Measurements from ENCODE around the gene GALNT9.

Gene GALNT9

DNA sequence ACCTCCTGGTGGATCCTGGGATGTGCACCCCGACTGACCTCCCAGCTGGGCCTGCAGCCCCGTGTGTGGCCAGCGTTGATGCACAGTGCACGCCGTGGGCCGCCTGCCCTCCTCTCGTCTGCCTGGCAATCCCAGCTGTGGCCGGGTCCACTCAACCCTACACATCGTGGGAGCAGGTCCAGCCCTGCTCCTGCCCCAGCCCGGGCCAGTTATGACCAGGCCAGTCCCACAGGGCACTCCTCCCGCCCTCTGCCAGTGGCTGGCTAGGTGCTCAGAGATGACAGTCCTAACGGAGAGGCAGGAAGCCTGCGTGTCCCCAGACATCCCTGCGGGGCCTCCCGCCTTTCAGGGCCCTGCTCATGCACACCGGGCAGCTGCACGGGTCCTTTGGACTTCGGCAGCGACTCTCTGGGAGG, 10.8 kb downstream of the GALNT9 start:
- no peak overlapping the region for H3K4ac ChIP-seq (ENCODE audit: low read length)
- peak overlapping the region; percentile 60 for H3K9ac ChIP-seq (ENCODE audit: low read depth, low read length, poor library complexity)
- H3K9me3 ChIP-seq (replicated peaks in 1 of 2; ENCODE audit: control insufficient read depth in 2 of 2, insufficient read depth in 1 of 2, low read depth in 1 of 2, low read length in 2 of 2) = peaks cover 0 to 4% of the 10 kb centered on the region in 2 donors
- H3K18ac ChIP-seq (ENCODE audit: low read length) = peak overlapping the region; percentile 71
- no peak overlapping the region for H2BK5ac ChIP-seq (ENCODE audit: low read length)
- WGBS, 2 donors (ENCODE audit: extremely low coverage in 2 of 2, insufficient read length in 2 of 2, insufficient replicate concordance in 1 of 2) = no CpG with 5 or more reads among the region's 19 CpGs
- H3K27ac ChIP-seq (replicated peaks; ENCODE audit: low read length) = no peak overlapping the region
- peak overlapping the region; percentile 16 for H3K23ac ChIP-seq (ENCODE audit: low read depth, low read length, poor library complexity)
- no peak overlapping the region for H4K91ac ChIP-seq (ENCODE audit: low read depth, low read length, poor library complexity)
- no peak for DNase-seq (ENCODE audit: low spot score)
- peak overlapping the region; percentile 28 for H2AK5ac ChIP-seq (ENCODE audit: low read depth, low read length)
- H3K27me3 ChIP-seq (ENCODE audit: control insufficient read depth in 3 of 3, insufficient read depth in 3 of 3, low read depth in 1 of 3, low read length in 3 of 3) = peaks cover 0 to 65% (median 2%) of the 10 kb centered on the region in 3 experiments
- H3K4me1 ChIP-seq (ENCODE audit: control insufficient read depth in 2 of 2, insufficient read depth in 1 of 2, low read depth in 1 of 2, low read length in 2 of 2) = no peaks in the 10 kb centered on the region
- H3K14ac ChIP-seq (ENCODE audit: low read length) = peak overlapping the region; percentile 56
- H2AFZ ChIP-seq (ENCODE audit: low read length) = no peak overlapping the region
- no peaks in the 10 kb centered on the region for H3K36me3 ChIP-seq (replicated peaks in 1 of 2; ENCODE audit: control insufficient read depth in 2 of 2, insufficient read depth in 2 of 2, low read length in 2 of 2)
- H2BK120ac ChIP-seq (ENCODE audit: low read depth, low read length) = no peak overlapping the region
- H3K4me3 ChIP-seq (ENCODE audit: low read length in 2 of 2) = peak overlapping the region in 1 of 2 donors; percentile 40
- no peak overlapping the region for H4K8ac ChIP-seq (ENCODE audit: low read depth, low read length)
- no peaks in the 10 kb centered on the region for H3K79me1 ChIP-seq (ENCODE audit: low read depth, low read length)
- no peak overlapping the region for H3K4me2 ChIP-seq (ENCODE audit: insufficient read depth, low read length, poor library complexity, severe bottlenecking)
- H2BK12ac ChIP-seq (ENCODE audit: low read length) = no peak overlapping the region
- H2BK15ac ChIP-seq (ENCODE audit: low read length) = no peak overlapping the region

DNA sequence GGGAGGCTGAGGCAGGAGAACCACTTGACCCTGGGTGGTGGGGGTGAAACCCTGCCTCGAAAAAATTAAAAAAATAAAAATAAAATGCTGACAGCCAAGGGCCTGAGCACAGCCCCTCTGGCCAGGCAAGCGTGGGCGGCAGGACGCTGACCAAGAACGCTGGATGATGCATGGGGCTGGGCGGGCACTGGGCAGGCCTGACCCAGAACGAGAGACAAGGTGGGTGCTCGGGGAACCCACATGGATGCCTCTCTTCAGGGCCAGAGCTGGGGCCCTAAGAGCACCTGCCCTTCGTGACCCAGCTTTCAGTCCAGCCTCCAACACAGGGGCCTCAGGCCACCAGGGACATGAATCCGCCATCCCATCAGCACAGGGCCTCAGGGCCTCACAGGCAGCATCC, 11.3 kb downstream of the GALNT9 start:
- peak overlapping the region; percentile 28 for H2AK5ac ChIP-seq (ENCODE audit: low read depth, low read length)
- DNase-seq (ENCODE audit: low spot score) = no peak
- no peaks in the 10 kb centered on the region for H3K4me1 ChIP-seq (ENCODE audit: control insufficient read depth in 2 of 2, insufficient read depth in 1 of 2, low read depth in 1 of 2, low read length in 2 of 2)
- no peak overlapping the region for H3K27ac ChIP-seq (replicated peaks; ENCODE audit: low read length)
- peak overlapping the region; percentile 13 for H3K18ac ChIP-seq (ENCODE audit: low read length)
- no peaks in the 10 kb centered on the region for H3K36me3 ChIP-seq (replicated peaks in 1 of 2; ENCODE audit: control insufficient read depth in 2 of 2, insufficient read depth in 2 of 2, low read length in 2 of 2)
- H2BK120ac ChIP-seq (ENCODE audit: low read depth, low read length) = no peak overlapping the region
- no peak overlapping the region for H2BK12ac ChIP-seq (ENCODE audit: low read length)
- no peak overlapping the region for H2BK15ac ChIP-seq (ENCODE audit: low read length)
- H3K9me3 ChIP-seq (replicated peaks in 1 of 2; ENCODE audit: control insufficient read depth in 2 of 2, insufficient read depth in 1 of 2, low read depth in 1 of 2, low read length in 2 of 2) = peaks cover 0 to 4% of the 10 kb centered on the region in 2 donors
- H4K91ac ChIP-seq (ENCODE audit: low read depth, low read length, poor library complexity) = no peak overlapping the region
- H3K27me3 ChIP-seq (ENCODE audit: control insufficient read depth in 3 of 3, insufficient read depth in 3 of 3, low read depth in 1 of 3, low read length in 3 of 3) = peaks cover 0 to 60% (median 0%) of the 10 kb centered on the region in 3 experiments
- H2AFZ ChIP-seq (ENCODE audit: low read length) = no peak overlapping the region
- no peak overlapping the region for H3K4me2 ChIP-seq (ENCODE audit: insufficient read depth, low read length, poor library complexity, severe bottlenecking)
- no peak overlapping the region for H4K8ac ChIP-seq (ENCODE audit: low read depth, low read length)
- WGBS, 2 donors (ENCODE audit: extremely low coverage in 2 of 2, insufficient read length in 2 of 2, insufficient replicate concordance in 1 of 2) = no CpG with 5 or more reads among the region's 10 CpGs
- H3K4ac ChIP-seq (ENCODE audit: low read length) = no peak overlapping the region
- H3K79me1 ChIP-seq (ENCODE audit: low read depth, low read length) = no peaks in the 10 kb centered on the region
- peak overlapping the region; percentile 56 for H3K14ac ChIP-seq (ENCODE audit: low read length)
- H3K4me3 ChIP-seq (ENCODE audit: low read length in 2 of 2) = peak overlapping the region in 1 of 2 donors; percentile 40
- H2BK5ac ChIP-seq (ENCODE audit: low read length) = no peak overlapping the region
- peak overlapping the region; percentile 16 for H3K23ac ChIP-seq (ENCODE audit: low read depth, low read length, poor library complexity)
- peak overlapping the region; percentile 60 for H3K9ac ChIP-seq (ENCODE audit: low read depth, low read length, poor library complexity)

DNA sequence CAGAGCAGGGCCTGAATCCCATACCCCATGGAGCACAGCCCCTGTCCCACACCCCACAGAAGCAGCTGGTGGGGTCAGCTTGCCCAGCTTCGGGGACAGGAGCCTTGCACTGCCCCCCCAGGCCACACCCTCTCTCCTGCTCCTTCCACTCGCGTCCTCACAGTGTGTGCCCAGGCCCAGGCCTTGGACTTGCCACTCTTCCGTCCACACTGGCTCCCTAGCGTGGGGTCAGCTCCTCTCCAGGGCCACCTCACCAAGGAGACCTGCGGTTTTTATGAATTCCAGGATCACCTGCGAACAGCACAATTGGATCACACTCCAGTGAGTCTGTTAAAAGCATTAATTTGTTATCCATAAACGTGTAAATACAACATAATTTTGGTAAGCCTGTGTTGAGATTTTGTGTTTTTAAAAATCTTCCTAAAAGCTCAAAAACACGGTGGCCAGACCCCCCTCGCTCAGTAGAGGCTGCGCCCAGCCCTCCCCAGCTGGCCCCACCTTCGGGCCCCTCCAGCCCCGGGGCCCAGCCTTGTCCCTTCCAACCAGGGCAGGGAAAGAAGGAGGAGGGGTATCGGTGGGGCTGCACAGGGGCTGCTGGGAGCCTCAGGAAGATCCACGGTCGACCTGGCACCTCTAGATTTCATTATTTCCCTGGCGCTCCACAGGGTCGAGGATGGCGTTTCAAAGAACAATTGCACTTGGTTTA, 12.0 kb downstream of the GALNT9 start:
- Histone ChIP-seq H3K27me3 (ENCODE audit: control insufficient read depth in 3 of 3, insufficient read depth in 3 of 3, low read depth in 1 of 3, low read length in 3 of 3) (peaks cover 0 to 53% (median 0%) of the 10 kb centered on the region in 3 experiments), H3K18ac (ENCODE audit: low read length) (peak overlapping the region; percentile 64)

DNA sequence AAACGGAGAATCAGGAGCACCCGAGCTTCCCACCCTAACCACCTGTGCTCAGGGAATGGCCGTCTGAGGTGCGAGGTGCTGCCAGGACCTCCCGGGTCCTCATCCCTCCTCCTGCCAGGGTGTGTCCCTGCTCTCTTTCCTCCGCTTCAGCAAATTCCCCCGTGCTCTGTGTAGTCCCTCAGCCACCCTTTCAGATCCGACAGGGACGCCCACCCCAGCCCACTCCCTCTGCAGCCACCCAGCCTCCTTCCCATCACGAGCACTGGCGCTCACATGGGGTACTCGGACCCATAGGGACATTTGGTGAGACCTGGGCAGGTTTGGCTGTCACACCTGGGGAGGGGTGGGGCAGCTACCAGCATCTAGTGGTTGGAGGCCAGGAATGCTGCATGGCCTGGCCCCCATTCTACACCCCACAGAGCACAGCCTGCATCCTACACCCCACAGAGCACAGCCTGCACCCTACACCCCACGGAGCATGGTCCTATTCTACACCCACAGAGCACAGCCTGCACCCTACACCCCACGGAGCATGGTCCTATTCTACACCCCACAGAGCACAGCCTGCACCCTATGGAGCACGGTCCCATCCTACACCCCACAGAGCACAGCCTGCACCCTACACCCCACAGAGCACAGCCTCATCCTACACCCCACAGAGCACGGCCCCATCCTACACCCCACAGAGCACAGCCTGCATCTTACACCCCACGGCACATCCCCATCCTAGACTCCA, 12.7 kb downstream of the GALNT9 start:
- no peak overlapping the region for H2BK5ac ChIP-seq (ENCODE audit: low read length)
- peak overlapping the region; percentile 75 for H2AK5ac ChIP-seq (ENCODE audit: low read depth, low read length)
- no peak overlapping the region for H4K91ac ChIP-seq (ENCODE audit: low read depth, low read length, poor library complexity)
- H3K9me3 ChIP-seq (replicated peaks in 1 of 2; ENCODE audit: control insufficient read depth in 2 of 2, insufficient read depth in 1 of 2, low read depth in 1 of 2, low read length in 2 of 2) = peaks cover 2% of the 10 kb centered on the region in 2 donors
- peak overlapping the region; percentile 64 for H3K18ac ChIP-seq (ENCODE audit: low read length)
- no peak overlapping the region for H3K4ac ChIP-seq (ENCODE audit: low read length)
- no CpG with 5 or more reads among the region's 17 CpGs for WGBS, 2 donors (ENCODE audit: extremely low coverage in 2 of 2, insufficient read length in 2 of 2, insufficient replicate concordance in 1 of 2)
- no peak overlapping the region for H3K4me2 ChIP-seq (ENCODE audit: insufficient read depth, low read length, poor library complexity, severe bottlenecking)
- no peak overlapping the region for H3K4me3 ChIP-seq (ENCODE audit: low read length in 2 of 2)
- no peaks in the 10 kb centered on the region for H3K4me1 ChIP-seq (ENCODE audit: control insufficient read depth in 2 of 2, insufficient read depth in 1 of 2, low read depth in 1 of 2, low read length in 2 of 2)
- no peak overlapping the region for H2AFZ ChIP-seq (ENCODE audit: low read length)
- H3K14ac ChIP-seq (ENCODE audit: low read length) = peak overlapping the region; percentile 89
- no peaks in the 10 kb centered on the region for H3K79me1 ChIP-seq (ENCODE audit: low read depth, low read length)
- H3K23ac ChIP-seq (ENCODE audit: low read depth, low read length, poor library complexity) = peak overlapping the region; percentile 85
- no peaks in the 10 kb centered on the region for H3K36me3 ChIP-seq (replicated peaks in 1 of 2; ENCODE audit: control insufficient read depth in 2 of 2, insufficient read depth in 2 of 2, low read length in 2 of 2)
- no peak for DNase-seq (ENCODE audit: low spot score)
- H2BK15ac ChIP-seq (ENCODE audit: low read length) = no peak overlapping the region
- H4K8ac ChIP-seq (ENCODE audit: low read depth, low read length) = peak overlapping the region; percentile 92
- H3K27ac ChIP-seq (replicated peaks; ENCODE audit: low read length) = no peak overlapping the region
- peaks cover 0 to 48% (median 0%) of the 10 kb centered on the region in 3 experiments for H3K27me3 ChIP-seq (ENCODE audit: control insufficient read depth in 3 of 3, insufficient read depth in 3 of 3, low read depth in 1 of 3, low read length in 3 of 3)
- no peak overlapping the region for H3K9ac ChIP-seq (ENCODE audit: low read depth, low read length, poor library complexity)
- H2BK12ac ChIP-seq (ENCODE audit: low read length) = no peak overlapping the region
- H2BK120ac ChIP-seq (ENCODE audit: low read depth, low read length) = no peak overlapping the region

More for the DNA sequence above, 12.0 kb downstream of the GALNT9 start:
- Histone ChIP-seq H3K4me2 (ENCODE audit: insufficient read depth, low read length, poor library complexity, severe bottlenecking) (no peak overlapping the region), H2AFZ (ENCODE audit: low read length) (no peak overlapping the region), H4K8ac (ENCODE audit: low read depth, low read length) (peak overlapping the region; percentile 92), H3K4me1 (ENCODE audit: control insufficient read depth in 2 of 2, insufficient read depth in 1 of 2, low read depth in 1 of 2, low read length in 2 of 2) (no peaks in the 10 kb centered on the region), H3K9ac (ENCODE audit: low read depth, low read length, poor library complexity) (no peak overlapping the region), H3K36me3 (replicated peaks in 1 of 2; ENCODE audit: control insufficient read depth in 2 of 2, insufficient read depth in 2 of 2, low read length in 2 of 2) (no peaks in the 10 kb centered on the region), H3K23ac (ENCODE audit: low read depth, low read length, poor library complexity) (peak overlapping the region; percentile 85), H2BK120ac (ENCODE audit: low read depth, low read length) (no peak overlapping the region), H2AK5ac (ENCODE audit: low read depth, low read length) (peak overlapping the region; percentile 75), H2BK12ac (ENCODE audit: low read length) (no peak overlapping the region), H4K91ac (ENCODE audit: low read depth, low read length, poor library complexity) (no peak overlapping the region), H3K9me3 (replicated peaks in 1 of 2; ENCODE audit: control insufficient read depth in 2 of 2, insufficient read depth in 1 of 2, low read depth in 1 of 2, low read length in 2 of 2) (peaks cover 0 to 4% of the 10 kb centered on the region in 2 donors), H3K4ac (ENCODE audit: low read length) (no peak overlapping the region), H3K79me1 (ENCODE audit: low read depth, low read length) (no peaks in the 10 kb centered on the region), H2BK15ac (ENCODE audit: low read length) (no peak overlapping the region), H3K27ac (replicated peaks; ENCODE audit: low read length) (no peak overlapping the region), H3K4me3 (ENCODE audit: low read length in 2 of 2) (no peak overlapping the region), H2BK5ac (ENCODE audit: low read length) (no peak overlapping the region), H3K14ac (ENCODE audit: low read length) (peak overlapping the region; percentile 89)
- WGBS, 2 donors (ENCODE audit: extremely low coverage in 2 of 2, insufficient read length in 2 of 2, insufficient replicate concordance in 1 of 2) = no CpG with 5 or more reads among the region's 19 CpGs
- DNase-seq (ENCODE audit: low spot score) = no peak
